GM12874 (cell line): ENCODE measurements around the gene CCKAR.

Source experiments
- CTCF ChIP-seq: IDR thresholded peaks from 2 replicates; pipeline ENCODE4 v1.5.1; 2011; ENCODE audit warnings: low read depth, mild to moderate bottlenecking, control low read depth, low read length, moderate library complexity; ENCODE audit not compliant: insufficient read depth

The CCKAR gene

GRCh38 chr4:26441102-26441501 is 49.2 kb downstream of the CCKAR start:
- TF ChIP-seq CTCF = no peak

GRCh38 chr4:26434030-26434639 is 56.1 kb downstream of the CCKAR start:
- TF ChIP-seq CTCF = no peak

- no peak for TF ChIP-seq CTCF
Observed at GRCh38 chr4:26433556-26433955, 56.7 kb downstream of the CCKAR start.

- no peak for TF ChIP-seq CTCF
Observed at GRCh38 chr4:26432419-26432818, 57.9 kb downstream of the CCKAR start.

GRCh38 chr4:26431461-26432180 is 58.7 kb downstream of the CCKAR start:
- no peak for TF ChIP-seq CTCF
